ENCODE measurements around the gene MARCHF11. TPM values are rescaled to one million over a fixed set of nuclear protein-coding genes. Genes with fewer than 3 reads are reported as not detected.

Gene MARCHF11
- total and polyA plus RNA-seq, 2 donors from 2014 or later = 0.47 TPM; not detected in 1

DNA sequence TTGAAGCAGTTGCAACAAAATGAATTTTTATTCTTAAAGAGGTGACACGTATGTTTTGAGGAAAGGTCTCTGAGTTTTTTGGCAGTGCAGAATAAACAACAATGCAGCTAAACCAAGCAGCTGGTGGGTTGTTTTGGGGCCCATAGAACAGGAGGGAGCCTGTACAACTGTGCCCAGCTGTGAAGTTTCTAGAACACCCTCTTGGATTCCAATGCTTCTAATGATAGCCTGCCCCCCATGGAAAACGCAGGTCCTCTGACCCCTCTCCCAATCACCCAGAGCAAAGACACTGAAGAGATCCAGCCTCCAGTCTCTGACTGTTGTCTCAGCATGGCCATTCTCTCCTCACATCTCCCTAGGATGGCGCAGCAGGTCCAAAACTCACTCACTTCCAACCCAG, 150.9 kb downstream of the MARCHF11 start:
- TF ChIP-seq, protein P1, sequence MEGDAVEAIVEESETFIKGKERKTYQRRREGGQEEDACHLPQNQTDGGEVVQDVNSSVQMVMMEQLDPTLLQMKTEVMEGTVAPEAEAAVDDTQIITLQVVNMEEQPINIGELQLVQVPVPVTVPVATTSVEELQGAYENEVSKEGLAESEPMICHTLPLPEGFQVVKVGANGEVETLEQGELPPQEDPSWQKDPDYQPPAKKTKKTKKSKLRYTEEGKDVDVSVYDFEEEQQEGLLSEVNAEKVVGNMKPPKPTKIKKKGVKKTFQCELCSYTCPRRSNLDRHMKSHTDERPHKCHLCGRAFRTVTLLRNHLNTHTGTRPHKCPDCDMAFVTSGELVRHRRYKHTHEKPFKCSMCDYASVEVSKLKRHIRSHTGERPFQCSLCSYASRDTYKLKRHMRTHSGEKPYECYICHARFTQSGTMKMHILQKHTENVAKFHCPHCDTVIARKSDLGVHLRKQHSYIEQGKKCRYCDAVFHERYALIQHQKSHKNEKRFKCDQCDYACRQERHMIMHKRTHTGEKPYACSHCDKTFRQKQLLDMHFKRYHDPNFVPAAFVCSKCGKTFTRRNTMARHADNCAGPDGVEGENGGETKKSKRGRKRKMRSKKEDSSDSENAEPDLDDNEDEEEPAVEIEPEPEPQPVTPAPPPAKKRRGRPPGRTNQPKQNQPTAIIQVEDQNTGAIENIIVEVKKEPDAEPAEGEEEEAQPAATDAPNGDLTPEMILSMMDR (IDR thresholded peaks at IDR 0.05; ENCODE audit: borderline replicate concordance, extremely low read depth, insufficient read depth) = no peak
- Histone ChIP-seq H3K4me1 (ENCODE audit: control insufficient read depth in 2 of 3, insufficient read depth in 2 of 3, low read depth in 1 of 3, low read length in 3 of 3) (no peaks in the 10 kb centered on the region), H3K27ac (ENCODE audit: low read depth in 2 of 2, low read length in 2 of 2) (no peak overlapping the region), H3K9ac (ENCODE audit: low read length in 3 of 3) (no peak overlapping the region), H3K27me3 (ENCODE audit: control insufficient read depth, insufficient read depth, low read length) (no peaks in the 10 kb centered on the region), H3K4me3 (ENCODE audit: low read length in 3 of 3) (no peak overlapping the region), H3K36me3 (ENCODE audit: control insufficient read depth in 2 of 3, insufficient read depth in 3 of 3, low read length in 3 of 3) (no peaks in the 10 kb centered on the region), H3K9me3 (ENCODE audit: control insufficient read depth in 2 of 3, insufficient read depth in 1 of 3, low read length in 3 of 3) (no peaks in the 10 kb centered on the region)
- intact Hi-C loops (cut with DNase I) = no loop called here
- FAIRE-seq = no peak
- no peak for DNase-seq

DNA sequence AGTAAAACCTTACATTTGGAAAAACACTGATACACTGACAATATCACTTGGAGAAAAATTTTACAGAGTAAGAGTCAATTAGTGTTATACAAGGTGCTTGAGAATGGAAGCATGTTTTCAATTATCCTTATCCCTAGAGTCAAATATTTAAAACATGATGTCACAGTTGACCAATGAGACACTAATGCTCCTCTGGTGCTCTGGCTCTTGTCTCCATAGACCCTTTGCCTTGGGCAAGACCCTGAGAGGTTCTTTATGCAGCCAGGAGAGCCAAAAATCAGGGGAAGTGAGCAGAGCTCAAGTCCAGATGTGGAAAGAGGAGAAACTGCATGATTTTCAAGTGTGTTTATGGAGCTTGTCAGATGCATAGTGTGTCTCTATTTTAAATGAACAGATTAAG, 153.9 kb downstream of the MARCHF11 start:
- FAIRE-seq (no peak), DNase-seq (no peak)
- Histone ChIP-seq H3K27ac (ENCODE audit: low read depth in 2 of 2, low read length in 2 of 2) (no peak overlapping the region), H3K4me3 (ENCODE audit: low read length in 3 of 3) (no peak overlapping the region), H3K27me3 (ENCODE audit: control insufficient read depth, insufficient read depth, low read length) (no peaks in the 10 kb centered on the region), H3K36me3 (ENCODE audit: control insufficient read depth in 2 of 3, insufficient read depth in 3 of 3, low read length in 3 of 3) (no peaks in the 10 kb centered on the region), H3K4me1 (ENCODE audit: control insufficient read depth in 2 of 3, insufficient read depth in 2 of 3, low read depth in 1 of 3, low read length in 3 of 3) (no peaks in the 10 kb centered on the region), H3K9ac (ENCODE audit: low read length in 3 of 3) (no peak overlapping the region), H3K9me3 (ENCODE audit: control insufficient read depth in 2 of 3, insufficient read depth in 1 of 3, low read length in 3 of 3) (no peaks in the 10 kb centered on the region)
- TF ChIP-seq, protein P1 (IDR thresholded peaks at IDR 0.05; ENCODE audit: borderline replicate concordance, extremely low read depth, insufficient read depth) = no peak
- intact Hi-C loops (cut with DNase I) = no loop called here

DNA sequence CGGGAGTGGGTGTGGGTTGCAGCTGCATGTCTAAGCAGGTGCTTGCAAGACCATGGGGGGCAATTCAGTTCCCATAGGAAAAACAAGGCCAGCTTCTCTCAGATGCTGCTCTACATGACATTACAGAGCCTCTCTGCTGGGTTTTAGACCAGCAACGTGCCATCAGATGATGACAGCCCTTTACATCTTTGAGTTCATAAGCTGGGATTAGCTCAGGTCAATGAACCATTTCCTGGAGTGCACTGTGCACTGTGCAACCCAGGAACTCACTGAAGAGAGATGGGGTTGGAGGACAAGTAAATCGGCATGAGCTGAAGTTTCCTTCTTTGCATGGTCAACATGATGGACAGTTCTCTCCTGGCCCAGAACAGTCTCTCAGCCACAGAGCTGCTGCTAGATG, 160.6 kb downstream of the MARCHF11 start:
- no peak for FAIRE-seq

More for the DNA sequence above, 160.6 kb downstream of the MARCHF11 start:
- Histone ChIP-seq H3K4me1 (ENCODE audit: control insufficient read depth in 2 of 3, insufficient read depth in 2 of 3, low read depth in 1 of 3, low read length in 3 of 3) (no peaks in the 10 kb centered on the region), H3K27me3 (ENCODE audit: control insufficient read depth, insufficient read depth, low read length) (no peaks in the 10 kb centered on the region), H3K36me3 (ENCODE audit: control insufficient read depth in 2 of 3, insufficient read depth in 3 of 3, low read length in 3 of 3) (no peaks in the 10 kb centered on the region), H3K9me3 (ENCODE audit: control insufficient read depth in 2 of 3, insufficient read depth in 1 of 3, low read length in 3 of 3) (no peaks in the 10 kb centered on the region), H3K4me3 (ENCODE audit: low read length in 3 of 3) (no peak overlapping the region), H3K9ac (ENCODE audit: low read length in 3 of 3) (no peak overlapping the region), H3K27ac (ENCODE audit: low read depth in 2 of 2, low read length in 2 of 2) (no peak overlapping the region)
- DNase-seq = no peak
- intact Hi-C loops (cut with DNase I) = no loop called here
- TF ChIP-seq, protein P1 (IDR thresholded peaks at IDR 0.05; ENCODE audit: borderline replicate concordance, extremely low read depth, insufficient read depth) = no peak
